OCI-LY3 (cell line): Measurements from ENCODE around the gene FGD2.

Experiments used
- H2AFZ ChIP-seq: fragments of 200-600, 300-600 bp; shearing (Covaris generic); 2 replicates; pipeline ENCODE4 v1.6.0; 2014; ENCODE audit warnings: antibody characterized with exemption, low read depth, low read length
- H3K27ac ChIP-seq: fragments of 200-600, 300-600 bp; sonication (generic); 2 replicates; pipeline ENCODE4 v1.5.1; 2014; ENCODE audit warnings: mild to moderate bottlenecking, low read length, moderate library complexity, mixed read lengths
- H3K27me3 ChIP-seq: fragments of 200-600, 300-600 bp; sonication (generic); 2 replicates; pipeline ENCODE4 v1.6.1; 2014; ENCODE audit warnings: low read depth, low read length, mixed read lengths
- H3K36me3 ChIP-seq: fragments of 200-600, 300-600 bp; sonication (generic); replicated peaks from 2 replicates; pipeline ENCODE3; 2014; ENCODE audit warnings: low read depth, low read length, mixed read lengths
- H3K4me1 ChIP-seq: fragments of 300-600, 200-600 bp; sonication (generic); 2 replicates; pipeline ENCODE4 v1.6.1; 2014; ENCODE audit warnings: low read length, mixed read lengths
- H3K4me2 ChIP-seq: fragments of 200-600, 300-600 bp; sonication (generic); 2 replicates; pipeline ENCODE4 v1.6.1; 2014; ENCODE audit warnings: low read length, mixed read lengths
- H3K4me3 ChIP-seq: fragments of 300-600, 200-600 bp; sonication (generic); 2 replicates; pipeline ENCODE4 v1.5.1; 2014; ENCODE audit warnings: antibody characterized with exemption, mild to moderate bottlenecking, low read length, moderate library complexity
- H3K79me2 ChIP-seq: fragments of 300-600, 200-600 bp; shearing (Covaris generic); 2 replicates; pipeline ENCODE4 v1.6.1; 2014; ENCODE audit warnings: mild to moderate bottlenecking, low read length, mixed read lengths
- H3K9ac ChIP-seq: fragments of 300-600, 200-600 bp; shearing (Covaris generic); 2 replicates; pipeline ENCODE4 v1.6.0; 2014; ENCODE audit warnings: mild to moderate bottlenecking, low read length, moderate library complexity
- H3K9me3 ChIP-seq: fragments of 200-600, 300-600 bp; shearing (Covaris generic); 2 replicates; pipeline ENCODE4 v1.6.1; 2014; ENCODE audit warnings: low read length, mixed read lengths; ENCODE audit not compliant: insufficient read depth
- H4K20me1 ChIP-seq: fragments of 200-600, 300-600 bp; sonication (generic); 2 replicates; pipeline ENCODE4 v1.6.1; 2016; ENCODE audit warnings: low read length, mixed read lengths; ENCODE audit not compliant: insufficient read depth
- CTCF ChIP-seq: fragments of 200-600, 300-600 bp; sonication (generic); IDR thresholded peaks from 2 replicates; pipeline ENCODE4 v1.5.1; 2014; ENCODE audit warnings: antibody characterized with exemption, low read length, low read depth
- EZH2phosphoT487 ChIP-seq: fragments of 200-600 bp; shearing (Covaris generic); IDR thresholded peaks from 2 replicates; pipeline ENCODE4 v1.6.1; 2018; ENCODE audit warnings: antibody characterized with exemption, mixed run types, low read depth

Gene FGD2

DNA sequence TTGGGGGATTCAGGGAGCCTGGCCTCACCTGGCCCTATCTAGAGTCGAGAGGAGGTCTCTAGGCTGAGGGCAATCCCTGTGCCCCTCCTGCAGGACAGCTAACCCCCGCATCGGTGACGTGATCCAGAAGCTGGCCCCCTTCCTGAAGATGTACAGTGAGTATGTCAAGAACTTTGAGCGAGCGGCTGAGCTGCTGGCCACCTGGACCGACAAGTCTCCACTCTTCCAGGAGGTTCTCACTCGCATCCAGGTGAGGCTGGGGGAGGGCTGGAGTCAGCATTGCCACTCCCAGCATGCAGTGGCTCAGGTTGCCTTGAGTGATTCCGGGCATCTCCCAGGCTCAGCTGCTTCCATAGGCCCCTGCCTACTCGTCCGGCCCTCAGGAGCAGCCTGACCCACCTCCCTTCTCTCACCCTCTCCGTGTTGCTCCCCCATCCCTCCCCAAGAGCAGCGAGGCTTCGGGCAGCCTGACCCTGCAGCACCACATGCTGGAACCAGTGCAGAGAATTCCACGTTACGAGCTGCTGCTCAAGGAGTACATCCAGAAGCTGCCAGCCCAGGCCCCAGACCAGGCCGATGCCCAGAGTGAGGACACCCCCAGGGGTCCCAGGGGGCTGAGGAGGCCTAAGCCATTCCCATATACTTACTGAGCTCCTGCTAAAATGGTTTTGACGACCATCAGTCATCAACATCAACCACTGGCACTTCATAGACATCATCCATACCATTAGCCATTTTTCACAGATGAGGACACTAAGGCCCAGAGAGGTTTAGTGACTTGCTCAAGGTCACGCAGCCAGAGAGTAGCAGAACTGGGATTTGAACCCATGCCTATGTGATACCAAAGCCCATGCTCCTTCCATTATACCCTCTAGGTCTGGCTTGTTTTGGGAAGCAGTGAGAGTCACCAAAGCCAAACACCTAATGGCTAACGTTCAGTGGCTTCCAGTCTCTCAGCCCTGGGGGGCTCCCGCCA is 8.3 kb downstream of the FGD2 start:
- no peak overlapping the region for H2AFZ ChIP-seq
- TF ChIP-seq EZH2phosphoT487 (no peak), CTCF (no peak)
- no peak overlapping the region for H3K4me2 ChIP-seq
- peaks cover 80% of the 10 kb centered on the region for H3K36me3 ChIP-seq
- no peaks in the 10 kb centered on the region for H3K27me3 ChIP-seq
- H3K4me1 ChIP-seq = peaks cover 22% of the 10 kb centered on the region
- peaks cover 29% of the 10 kb centered on the region for H3K79me2 ChIP-seq
- no peak overlapping the region for H3K27ac ChIP-seq
- H3K9ac ChIP-seq = no peak overlapping the region
- no peak overlapping the region for H3K4me3 ChIP-seq
- peaks cover 41% of the 10 kb centered on the region for H4K20me1 ChIP-seq
- H3K9me3 ChIP-seq = no peaks in the 10 kb centered on the region

GRCh38 chr6:37014667-37015066 is 9.2 kb downstream of the FGD2 start:
- Histone ChIP-seq H3K9me3 (no peaks in the 10 kb centered on the region), H3K36me3 (peaks cover 81% of the 10 kb centered on the region), H3K9ac (no peak overlapping the region), H2AFZ (no peak overlapping the region), H3K4me1 (peaks cover 26% of the 10 kb centered on the region), H3K79me2 (peaks cover 27% of the 10 kb centered on the region), H3K27ac (no peak overlapping the region), H3K27me3 (no peaks in the 10 kb centered on the region), H4K20me1 (peaks cover 37% of the 10 kb centered on the region), H3K4me3 (no peak overlapping the region), H3K4me2 (no peak overlapping the region)
- no peak for TF ChIP-seq EZH2phosphoT487

DNA sequence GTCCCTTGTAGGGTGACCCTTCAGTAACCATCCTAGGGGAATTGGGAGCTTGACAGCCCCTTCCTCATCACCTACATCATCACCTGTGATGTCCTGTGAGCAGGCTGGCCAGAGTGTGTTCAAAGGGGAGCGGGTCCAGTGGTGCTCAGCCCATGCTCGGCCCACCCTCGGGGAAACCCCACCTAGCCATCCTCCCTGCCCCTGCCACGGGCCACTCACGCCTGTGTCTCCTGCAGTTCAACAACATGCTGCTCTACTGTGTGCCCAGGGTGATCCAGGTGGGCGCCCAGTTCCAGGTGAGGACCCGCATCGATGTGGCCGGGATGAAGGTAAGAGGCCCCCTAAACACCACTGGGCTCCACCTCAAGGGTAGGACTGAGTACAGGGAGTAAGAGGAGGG is 10.1 kb downstream of the FGD2 start:
- Histone ChIP-seq H3K36me3 (peaks cover 81% of the 10 kb centered on the region), H3K9me3 (no peaks in the 10 kb centered on the region), H3K4me2 (no peak overlapping the region), H4K20me1 (peaks cover 29% of the 10 kb centered on the region), H3K27ac (no peak overlapping the region), H3K4me1 (peaks cover 26% of the 10 kb centered on the region), H3K27me3 (no peaks in the 10 kb centered on the region), H3K4me3 (no peak overlapping the region), H2AFZ (no peak overlapping the region), H3K79me2 (peaks cover 24% of the 10 kb centered on the region), H3K9ac (no peak overlapping the region)
- TF ChIP-seq CTCF (no peak), EZH2phosphoT487 (no peak)

- Histone ChIP-seq H3K9ac (no peak overlapping the region), H2AFZ (no peak overlapping the region), H3K4me3 (no peak overlapping the region), H3K4me2 (no peak overlapping the region), H4K20me1 (peaks cover 16% of the 10 kb centered on the region), H3K9me3 (no peaks in the 10 kb centered on the region), H3K27me3 (no peaks in the 10 kb centered on the region), H3K27ac (no peak overlapping the region), H3K4me1 (peaks cover 38% of the 10 kb centered on the region), H3K36me3 (peaks cover 81% of the 10 kb centered on the region), H3K79me2 (peaks cover 13% of the 10 kb centered on the region)
- TF ChIP-seq CTCF = no peak
- no peak for TF ChIP-seq EZH2phosphoT487
Observed at GRCh38 chr6:37016995-37017394, 11.5 kb downstream of the FGD2 start.
